Left lobe of liver (tissue), 2 donors: ENCODE results near the gene LIMCH1. TPM values are rescaled to one million over a fixed set of nuclear protein-coding genes. Genes with fewer than 3 reads are reported as not detected.

Experiments used
- ATAC-seq: fragments of 200-7000 bp; cut with Tn5 transposase; one replicate; pipeline ENCODE4 v1.9.1; 2020; ENCODE audit warnings: mild to moderate bottlenecking, moderate library complexity
- DNase-seq: peaks from one replicate; pipeline ENCODE4 v3.0.0-alpha.2; 2020; ENCODE audit warnings: low spot score
- total RNA-seq: library from RNA; stranded (reverse); gene quantifications from one replicate; pipeline ENCODE4 v1.2.1, GENCODE V29; 2021
- donor health status: DM: no; HTN: no; CAD: no; lungs with moderate emphysema.
- donor health status: DM: no; HTN: yes; CAD: no.

The LIMCH1 gene
- total RNA-seq, 1 donor from 2014 or later: 9.8 TPM

GRCh38 chr4:41530741-41531140 is 7.2 kb upstream of the LIMCH1 start:
- ATAC-seq: no peak
- no peak for DNase-seq

GRCh38 chr4:41532336-41532735 is 5.6 kb upstream of the LIMCH1 start:
- ATAC-seq (no peak), DNase-seq (no peak)

- DNase-seq (no peak), ATAC-seq (no peak)
Measured at GRCh38 chr4:41532882-41533281, 5.1 kb upstream of the LIMCH1 start.

- DNase-seq (no peak), ATAC-seq (no peak)
Measured at GRCh38 chr4:41533680-41534079, 4.3 kb upstream of the LIMCH1 start.

GRCh38 chr4:41534404-41534803 is 3.6 kb upstream of the LIMCH1 start:
- ATAC-seq (no peak), DNase-seq (no peak)

GRCh38 chr4:41535911-41536371 is 2.0 kb upstream of the LIMCH1 start:
- ATAC-seq (no peak), DNase-seq (no peak)

- ATAC-seq: no peak
- no peak for DNase-seq
Measured at GRCh38 chr4:41537292-41537890, 566 bp upstream of the LIMCH1 start.

GRCh38 chr4:41538887-41539498 is 1.0 kb downstream of the LIMCH1 start:
- no peak for DNase-seq
- ATAC-seq: peak; percentile 19

- ATAC-seq (no peak), DNase-seq (no peak)
Measured at GRCh38 chr4:41539711-41540110, 1.8 kb downstream of the LIMCH1 start.

GRCh38 chr4:41540687-41541086 is 2.7 kb downstream of the LIMCH1 start:
- ATAC-seq (no peak), DNase-seq (no peak)

GRCh38 chr4:41541687-41542094 is 3.7 kb downstream of the LIMCH1 start:
- ATAC-seq: no peak
- no peak for DNase-seq

- no peak for ATAC-seq
- no peak for DNase-seq
Measured at GRCh38 chr4:41542526-41543275, 4.7 kb downstream of the LIMCH1 start.

GRCh38 chr4:41545238-41545637 is 7.3 kb downstream of the LIMCH1 start:
- DNase-seq: no peak
- no peak for ATAC-seq

- DNase-seq (no peak), ATAC-seq (no peak)
Measured at GRCh38 chr4:41546638-41547037, 8.7 kb downstream of the LIMCH1 start.

- ATAC-seq (peak; percentile 51), DNase-seq (no peak)
Measured at GRCh38 chr4:41548305-41548880, 10.4 kb downstream of the LIMCH1 start.

- DNase-seq (no peak), ATAC-seq (no peak)
Measured at GRCh38 chr4:41549478-41549877, 11.5 kb downstream of the LIMCH1 start.

GRCh38 chr4:41550308-41550707 is 12.4 kb downstream of the LIMCH1 start:
- ATAC-seq (peak; percentile 64), DNase-seq (no peak)

GRCh38 chr4:41551536-41551935 is 13.6 kb downstream of the LIMCH1 start:
- ATAC-seq: no peak
- DNase-seq: no peak

GRCh38 chr4:41554905-41555304 is 16.9 kb downstream of the LIMCH1 start:
- no peak for ATAC-seq
- DNase-seq: no peak

- DNase-seq: no peak
- ATAC-seq: no peak
Measured at GRCh38 chr4:41556526-41556925, 18.6 kb downstream of the LIMCH1 start.

GRCh38 chr4:41559940-41560516 is 22.1 kb downstream of the LIMCH1 start:
- DNase-seq: no peak
- no peak for ATAC-seq
